Right lobe of liver (tissue), 6 donors: ENCODE results near the gene APOM. TPM values are rescaled to one million over a fixed set of nuclear protein-coding genes. Genes with fewer than 3 reads are reported as not detected.

Experiments used
- ATAC-seq, 4 donors: fragments of 200-7000 bp; cut with Tn5 transposase; one replicate each; pipeline ENCODE4 v1.9.1; 2020; ENCODE audit warnings: mild to moderate bottlenecking in 4 of 4, moderate library complexity in 4 of 4
- DNase-seq, 3 donors: peaks; one replicate each; pipeline ENCODE4 v3.0.0-alpha.2; 2020
- H3K27ac ChIP-seq, 3 donors: fragments of 200-600 bp; one replicate each; pipeline ENCODE4 v1.8.0; 2022
- H3K27me3 ChIP-seq, 2 donors: fragments of 200-600 bp; one replicate each; pipeline ENCODE4 v1.8.0; 2022
- H3K36me3 ChIP-seq, 4 donors: fragments of 200-600 bp; sonication (generic) in 1 of 4; one replicate each; pipeline versions ENCODE4 v1.5.1 to v1.8.0; 2017 to 2022; ENCODE audit warnings: control low read depth in 1 of 4
- H3K4me1 ChIP-seq, 4 donors: fragments of 200-600 bp; sonication (generic) in 1 of 4; one replicate each; pipeline versions ENCODE4 v1.5.1 to v1.8.0; 2017 to 2022; ENCODE audit warnings: control low read depth in 1 of 4
- H3K4me3 ChIP-seq, 3 donors: fragments of 200-600 bp; one replicate each; pipeline ENCODE4 v1.8.0; 2022
- H3K9me3 ChIP-seq, 4 donors: fragments of 200-600 bp; sonication (generic) in 1 of 4; one replicate each; pipeline versions ENCODE4 v1.5.1 to v1.8.0; 2017 to 2022; ENCODE audit warnings: control low read depth in 1 of 4
- POLR2A ChIP-seq: fragments of 450-650 bp; IDR thresholded peaks from one replicate; pipeline ENCODE4 v1.6.1; 2017; ENCODE audit warnings: antibody characterized with exemption, mild to moderate bottlenecking
- WGBS: methylation state at CpG from one replicate; pipeline ENCODE4 v1.1.6; 2018; ENCODE audit warnings: low coverage, low lambda C conversion rate; ENCODE audit not compliant: insufficient coverage; ENCODE audit errors: missing lambda C conversion rate; 5-methylcytosine and 5-hydroxymethylcytosine counted together
- intact Hi-C, 2 donors: fragments of 100-400 bp; cut with DNase I; formaldehyde crosslinking; loops; one replicate each; pipeline versions ENCODE4 v1.11.2 to v1.14.1; 2022
- total RNA-seq, 6 experiments: library from RNA; depleted of rRNA in 2 of 6; stranded (reverse); fragments of >200 nt in 2 of 6; fragmentation: NEBNext Ultra II Directional in 3 of 6; extraction: Animal tissue kit (Norgen Biotek cat#: 25700) in 3 of 6; gene quantifications; one replicate each; pipeline versions ENCODE4 v1.1.0 to v1.2.4, GENCODE V29; 2016 to 2023
- TF ChIP-seq, protein P1 (sequence below), 4 donors: fragments of 200-600 bp in 3 of 4; fragments of 450-650 bp in 1 of 4; IDR thresholded peaks; one replicate each; pipeline versions ENCODE4 v1.5.1 to v1.8.0; 2016 to 2022; ENCODE audit warnings: antibody characterized with exemption in 4 of 4, mild to moderate bottlenecking in 2 of 4
- donor health status: DM: no; HTN: yes; CAD: no.
- donor health status: DM: no; HTN: no; CAD: no.
- donor health status: DM: no; HTN: no; CAD: no.
- donor health status: DM: no; HTN: yes; CAD: no.
- donor health status: DM: no; HTN: yes; CAD: no.

Gene APOM
- total RNA-seq, 6 experiments from 2014 or later: 100 to 182 (median 116) TPM

DNA sequence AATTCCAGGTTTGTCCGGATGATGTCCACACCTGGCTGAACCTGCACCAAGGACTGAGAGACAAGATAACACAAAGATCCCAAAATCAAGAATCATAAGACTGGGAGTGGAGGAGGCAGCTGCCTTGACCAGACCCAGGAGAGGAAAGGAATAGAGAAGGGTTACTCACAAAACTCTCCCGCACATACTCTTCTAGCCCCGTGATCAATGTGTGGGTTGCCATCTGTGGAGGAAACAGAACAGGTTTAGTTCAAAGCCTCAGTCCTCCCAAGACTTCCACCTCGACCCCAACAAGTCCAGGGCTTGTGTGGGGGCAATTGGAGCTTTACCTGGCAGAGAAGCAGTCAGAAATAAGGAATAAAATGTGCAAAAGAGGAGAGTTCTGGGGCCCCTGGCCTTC is 14.3 kb upstream of the APOM start:
- intact Hi-C loops: no loop called here
- 78% methylated on average over 3 of the region's 4 CpGs for WGBS
- DNase-seq: no peak
- no peak for ATAC-seq
- H3K4me3 ChIP-seq: no peak overlapping the region
- TF ChIP-seq, protein P1, sequence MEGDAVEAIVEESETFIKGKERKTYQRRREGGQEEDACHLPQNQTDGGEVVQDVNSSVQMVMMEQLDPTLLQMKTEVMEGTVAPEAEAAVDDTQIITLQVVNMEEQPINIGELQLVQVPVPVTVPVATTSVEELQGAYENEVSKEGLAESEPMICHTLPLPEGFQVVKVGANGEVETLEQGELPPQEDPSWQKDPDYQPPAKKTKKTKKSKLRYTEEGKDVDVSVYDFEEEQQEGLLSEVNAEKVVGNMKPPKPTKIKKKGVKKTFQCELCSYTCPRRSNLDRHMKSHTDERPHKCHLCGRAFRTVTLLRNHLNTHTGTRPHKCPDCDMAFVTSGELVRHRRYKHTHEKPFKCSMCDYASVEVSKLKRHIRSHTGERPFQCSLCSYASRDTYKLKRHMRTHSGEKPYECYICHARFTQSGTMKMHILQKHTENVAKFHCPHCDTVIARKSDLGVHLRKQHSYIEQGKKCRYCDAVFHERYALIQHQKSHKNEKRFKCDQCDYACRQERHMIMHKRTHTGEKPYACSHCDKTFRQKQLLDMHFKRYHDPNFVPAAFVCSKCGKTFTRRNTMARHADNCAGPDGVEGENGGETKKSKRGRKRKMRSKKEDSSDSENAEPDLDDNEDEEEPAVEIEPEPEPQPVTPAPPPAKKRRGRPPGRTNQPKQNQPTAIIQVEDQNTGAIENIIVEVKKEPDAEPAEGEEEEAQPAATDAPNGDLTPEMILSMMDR (IDR thresholded peaks at IDR 0.05): no peak
- TF ChIP-seq POLR2A: no peak
- H3K27ac ChIP-seq: no peak overlapping the region
- H3K4me1 ChIP-seq: peaks cover 0 to 18% (median 0%) of the 10 kb centered on the region in 4 donors
- H3K36me3 ChIP-seq: peaks cover 4 to 97% (median 52%) of the 10 kb centered on the region in 4 donors
- no peaks in the 10 kb centered on the region for H3K9me3 ChIP-seq
- no peaks in the 10 kb centered on the region for H3K27me3 ChIP-seq

DNA sequence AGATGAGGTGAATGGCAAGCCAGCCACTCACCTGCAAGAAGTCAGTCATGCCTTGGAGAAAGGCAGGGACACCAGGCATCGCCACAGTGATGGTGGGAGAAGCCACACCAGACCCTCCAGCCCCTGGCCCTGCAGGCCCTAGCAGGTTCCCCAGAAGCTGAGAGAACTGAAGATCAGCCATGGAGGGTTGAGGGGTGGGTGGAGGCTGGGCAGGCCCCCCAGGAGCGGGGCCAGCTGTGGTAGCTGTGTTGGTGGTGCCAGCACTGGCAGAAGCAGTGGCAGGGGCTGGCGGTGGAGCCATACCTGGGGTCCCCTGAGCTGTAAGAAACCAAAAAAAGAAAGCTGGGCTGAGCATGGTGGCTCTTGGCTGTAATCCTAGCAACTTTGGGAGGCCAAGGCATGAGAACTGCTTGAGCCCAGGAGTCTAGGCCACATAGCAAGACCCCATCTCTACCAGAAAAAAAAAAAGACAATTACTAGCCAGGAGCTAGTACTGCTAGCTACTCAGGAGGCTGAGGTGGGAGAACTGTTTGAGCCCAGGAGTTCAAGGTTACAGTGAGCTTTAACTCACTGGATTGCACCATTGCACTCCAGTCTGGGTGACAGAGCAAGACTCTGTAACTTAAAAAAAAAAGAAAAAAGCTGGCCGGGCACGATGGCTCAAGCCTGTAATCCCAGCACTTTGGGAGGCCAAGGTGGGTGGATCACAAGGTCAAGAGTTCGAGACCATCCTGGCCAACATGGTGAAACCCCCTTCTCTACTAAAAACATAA is 12.7 kb upstream of the APOM start:
- no peak for TF ChIP-seq POLR2A
- TF ChIP-seq, protein P1 (IDR thresholded peaks at IDR 0.05): no peak
- DNase-seq (peak in 1 of 3 donors; percentile 16), ATAC-seq (peak in 2 of 4 donors; percentile 12 to 47)
- Histone ChIP-seq H3K27ac (peak overlapping the region in 1 of 3 donors; percentile 22), H3K9me3 (no peaks in the 10 kb centered on the region), H3K36me3 (peaks cover 4 to 96% (median 52%) of the 10 kb centered on the region in 4 donors), H3K4me3 (no peak overlapping the region), H3K4me1 (peaks cover 0 to 18% (median 0%) of the 10 kb centered on the region in 4 donors), H3K27me3 (no peaks in the 10 kb centered on the region)
- intact Hi-C loops: no loop called here
- WGBS: 55% methylated on average over 5 of the region's 6 CpGs

DNA sequence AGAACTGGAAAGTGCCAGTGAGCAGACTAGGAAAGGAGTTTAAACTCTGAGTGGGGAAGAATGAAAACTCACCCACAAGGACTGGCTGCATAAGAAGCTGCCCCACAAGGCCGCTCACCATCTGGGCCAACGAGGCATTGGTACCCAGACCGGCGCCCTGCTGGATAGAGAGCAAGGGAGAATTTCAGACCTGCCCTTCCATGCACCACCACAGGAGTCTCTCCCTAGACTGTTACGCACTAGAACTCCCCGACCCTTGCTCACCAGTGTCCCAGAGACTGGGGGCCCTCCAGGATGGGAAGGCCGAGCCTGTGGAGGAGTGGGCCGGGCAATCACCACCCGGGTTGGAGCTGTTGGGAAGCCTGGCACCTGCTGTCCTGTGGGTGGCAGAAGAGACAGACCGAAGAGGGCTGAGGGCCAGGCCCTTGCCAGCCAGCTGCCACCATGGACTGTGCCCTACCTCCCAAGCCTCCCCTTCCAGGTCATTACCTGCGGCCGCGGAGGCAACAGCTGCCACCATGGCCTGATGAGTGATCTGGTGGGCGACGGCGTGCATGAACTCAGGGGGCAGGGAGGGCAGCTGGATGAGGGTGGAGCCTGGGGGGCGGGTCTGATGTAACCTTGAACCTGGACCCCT is 11.8 kb upstream of the APOM start:
- Histone ChIP-seq H3K27me3 (no peaks in the 10 kb centered on the region), H3K4me3 (no peak overlapping the region), H3K9me3 (no peaks in the 10 kb centered on the region), H3K4me1 (peaks cover 0 to 18% (median 0%) of the 10 kb centered on the region in 4 donors), H3K27ac (peak overlapping the region in 1 of 3 donors; percentile 43), H3K36me3 (peaks cover 4 to 96% (median 53%) of the 10 kb centered on the region in 4 donors)
- no peak for TF ChIP-seq POLR2A
- TF ChIP-seq, protein P1 (IDR thresholded peaks at IDR 0.05): peak in 3 of 4 donors; percentile 4 to 47 (median 30)
- peak; percentile 79 to 93 (median 87) for ATAC-seq
- intact Hi-C loops: no loop called here
- DNase-seq: peak; percentile 55 to 80 (median 78)
- 64% methylated on average over 6 of the region's 17 CpGs for WGBS

DNA sequence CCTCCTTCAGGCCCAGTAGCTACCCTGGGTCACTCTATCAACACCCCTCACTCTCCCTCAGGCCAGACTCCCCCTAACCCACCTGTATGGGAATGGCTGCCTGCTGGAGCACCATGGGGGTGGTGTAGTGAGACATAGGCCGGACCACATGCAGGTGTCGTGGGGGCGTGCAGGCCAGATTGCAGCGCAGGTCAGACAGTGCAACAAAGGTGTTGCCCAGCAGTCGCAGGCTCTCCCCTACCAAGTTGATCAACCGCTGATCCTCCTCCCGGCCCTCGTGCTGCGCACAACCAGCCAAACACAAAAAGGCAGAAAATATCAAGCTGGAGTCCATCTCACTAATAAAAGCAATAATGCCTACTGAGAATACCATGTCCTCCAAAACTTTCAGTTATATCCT is 10.4 kb upstream of the APOM start:
- ATAC-seq (no peak), DNase-seq (no peak)
- H3K27me3 ChIP-seq: no peaks in the 10 kb centered on the region
- H3K4me3 ChIP-seq: no peak overlapping the region
- intact Hi-C loops: no loop called here
- H3K4me1 ChIP-seq: peaks cover 0 to 18% (median 0%) of the 10 kb centered on the region in 4 donors
- WGBS: 95% methylated on average over 6 of the region's 9 CpGs
- no peak overlapping the region for H3K27ac ChIP-seq
- no peaks in the 10 kb centered on the region for H3K9me3 ChIP-seq
- TF ChIP-seq POLR2A: no peak
- TF ChIP-seq, protein P1 (IDR thresholded peaks at IDR 0.05): no peak
- H3K36me3 ChIP-seq: peaks cover 4 to 93% (median 48%) of the 10 kb centered on the region in 4 donors
